ENCODE data around the gene SPIN4.

DNA sequence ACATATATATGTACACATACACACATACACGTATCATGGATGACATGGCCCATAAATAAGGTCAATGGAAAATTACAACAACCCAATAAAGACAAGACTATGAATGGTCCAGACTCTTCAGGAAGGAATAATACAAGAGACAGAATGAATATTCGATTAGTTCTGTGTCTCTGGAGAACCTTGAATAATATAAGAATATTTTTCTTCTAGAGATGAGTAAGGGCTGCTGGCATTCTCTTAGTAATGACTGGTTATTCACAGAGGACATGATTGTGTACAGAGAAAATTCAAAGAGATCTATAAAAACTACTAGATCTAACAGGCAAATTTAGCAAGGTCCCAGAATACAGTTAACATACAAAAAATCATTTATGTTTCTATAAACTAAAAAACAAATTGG is 23.3 kb downstream of the SPIN4 start:
- TF ChIP-seq, protein P1, sequence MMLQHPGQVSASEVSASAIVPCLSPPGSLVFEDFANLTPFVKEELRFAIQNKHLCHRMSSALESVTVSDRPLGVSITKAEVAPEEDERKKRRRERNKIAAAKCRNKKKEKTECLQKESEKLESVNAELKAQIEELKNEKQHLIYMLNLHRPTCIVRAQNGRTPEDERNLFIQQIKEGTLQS (CRISPR knock-in tag; conservative IDR thresholded peaks at IDR 0.05) = no peak
- TF ChIP-seq, protein P2, sequence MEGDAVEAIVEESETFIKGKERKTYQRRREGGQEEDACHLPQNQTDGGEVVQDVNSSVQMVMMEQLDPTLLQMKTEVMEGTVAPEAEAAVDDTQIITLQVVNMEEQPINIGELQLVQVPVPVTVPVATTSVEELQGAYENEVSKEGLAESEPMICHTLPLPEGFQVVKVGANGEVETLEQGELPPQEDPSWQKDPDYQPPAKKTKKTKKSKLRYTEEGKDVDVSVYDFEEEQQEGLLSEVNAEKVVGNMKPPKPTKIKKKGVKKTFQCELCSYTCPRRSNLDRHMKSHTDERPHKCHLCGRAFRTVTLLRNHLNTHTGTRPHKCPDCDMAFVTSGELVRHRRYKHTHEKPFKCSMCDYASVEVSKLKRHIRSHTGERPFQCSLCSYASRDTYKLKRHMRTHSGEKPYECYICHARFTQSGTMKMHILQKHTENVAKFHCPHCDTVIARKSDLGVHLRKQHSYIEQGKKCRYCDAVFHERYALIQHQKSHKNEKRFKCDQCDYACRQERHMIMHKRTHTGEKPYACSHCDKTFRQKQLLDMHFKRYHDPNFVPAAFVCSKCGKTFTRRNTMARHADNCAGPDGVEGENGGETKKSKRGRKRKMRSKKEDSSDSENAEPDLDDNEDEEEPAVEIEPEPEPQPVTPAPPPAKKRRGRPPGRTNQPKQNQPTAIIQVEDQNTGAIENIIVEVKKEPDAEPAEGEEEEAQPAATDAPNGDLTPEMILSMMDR (IDR thresholded peaks at IDR 0.05) = no peak
- no peak for TF ChIP-seq TEAD4 (CRISPR knock-in tag; IDR thresholded peaks at IDR 0.05)
- TF ChIP-seq IRF2 (CRISPR knock-in tag; IDR thresholded peaks at IDR 0.05; ENCODE audit: borderline replicate concordance, low read depth) = no peak
- no peak for TF ChIP-seq NFYB (CRISPR knock-in tag; conservative IDR thresholded peaks at IDR 0.05; ENCODE audit: low read depth)
- TF ChIP-seq, protein P3, sequence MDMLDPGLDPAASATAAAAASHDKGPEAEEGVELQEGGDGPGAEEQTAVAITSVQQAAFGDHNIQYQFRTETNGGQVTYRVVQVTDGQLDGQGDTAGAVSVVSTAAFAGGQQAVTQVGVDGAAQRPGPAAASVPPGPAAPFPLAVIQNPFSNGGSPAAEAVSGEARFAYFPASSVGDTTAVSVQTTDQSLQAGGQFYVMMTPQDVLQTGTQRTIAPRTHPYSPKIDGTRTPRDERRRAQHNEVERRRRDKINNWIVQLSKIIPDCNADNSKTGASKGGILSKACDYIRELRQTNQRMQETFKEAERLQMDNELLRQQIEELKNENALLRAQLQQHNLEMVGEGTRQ (CRISPR knock-in tag; IDR thresholded peaks at IDR 0.05) = no peak
- TF ChIP-seq NFE2L1 (CRISPR knock-in tag; IDR thresholded peaks at IDR 0.05) = no peak
- TF ChIP-seq, protein P4, sequence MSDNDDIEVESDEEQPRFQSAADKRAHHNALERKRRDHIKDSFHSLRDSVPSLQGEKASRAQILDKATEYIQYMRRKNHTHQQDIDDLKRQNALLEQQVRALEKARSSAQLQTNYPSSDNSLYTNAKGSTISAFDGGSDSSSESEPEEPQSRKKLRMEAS (CRISPR knock-in tag; IDR thresholded peaks at IDR 0.05) = no peak
- TF ChIP-seq, protein P5, sequence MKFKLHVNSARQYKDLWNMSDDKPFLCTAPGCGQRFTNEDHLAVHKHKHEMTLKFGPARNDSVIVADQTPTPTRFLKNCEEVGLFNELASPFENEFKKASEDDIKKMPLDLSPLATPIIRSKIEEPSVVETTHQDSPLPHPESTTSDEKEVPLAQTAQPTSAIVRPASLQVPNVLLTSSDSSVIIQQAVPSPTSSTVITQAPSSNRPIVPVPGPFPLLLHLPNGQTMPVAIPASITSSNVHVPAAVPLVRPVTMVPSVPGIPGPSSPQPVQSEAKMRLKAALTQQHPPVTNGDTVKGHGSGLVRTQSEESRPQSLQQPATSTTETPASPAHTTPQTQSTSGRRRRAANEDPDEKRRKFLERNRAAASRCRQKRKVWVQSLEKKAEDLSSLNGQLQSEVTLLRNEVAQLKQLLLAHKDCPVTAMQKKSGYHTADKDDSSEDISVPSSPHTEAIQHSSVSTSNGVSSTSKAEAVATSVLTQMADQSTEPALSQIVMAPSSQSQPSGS (CRISPR knock-in tag; IDR thresholded peaks at IDR 0.05; ENCODE audit: borderline replicate concordance, low read depth) = no peak
- TF ChIP-seq ZNF232 (CRISPR knock-in tag; IDR thresholded peaks at IDR 0.05) = no peak
- no peak for TF ChIP-seq NR2C2 (CRISPR knock-in tag; IDR thresholded peaks at IDR 0.05)
- TF ChIP-seq ZBTB21 (CRISPR knock-in tag; IDR thresholded peaks at IDR 0.05; ENCODE audit: borderline replicate concordance) = no peak

Data from WTC11 (cell line).